Cardiac muscle cell (in vitro differentiated cells and primary cell): ENCODE data around the gene SMIM30. TPM values are rescaled to one million over a fixed set of nuclear protein-coding genes. Genes with fewer than 3 reads are reported as not detected.
"Not testable (repeated sequence)": the region's sequence is repeated elsewhere in the genome, so short reads cannot be mapped to it uniquely, and the experiment has no call there.

ENCODE experiments used
- DNase-seq, 2 donors: peaks; one replicate each; pipeline versions ENCODE4 v3.0.0 to v3.0.0-alpha.2; 2010 to 2017; ENCODE audit warnings: low read depth in 1 of 2, low spot score in 1 of 2
- H3K27ac ChIP-seq: fragments of 200-600 bp; sonication (generic); 2 replicates; pipeline ENCODE4 v1.5.1; 2016
- H3K27me3 ChIP-seq: fragments of 200-600 bp; sonication (generic); 2 replicates; pipeline ENCODE4 v1.6.0; 2016; ENCODE audit warnings: control low read depth
- H3K36me3 ChIP-seq: fragments of 200-600 bp; sonication (generic); 2 replicates; pipeline ENCODE4 v1.5.1; 2016; ENCODE audit warnings: control low read depth
- H3K4me1 ChIP-seq: fragments of 200-600 bp; sonication (generic); 2 replicates; pipeline ENCODE4 v1.8.1; 2017; ENCODE audit warnings: low read depth, mild to moderate bottlenecking, mixed run types
- H3K4me3 ChIP-seq: fragments of 200-600 bp; sonication (generic); 2 replicates; pipeline ENCODE4 v1.5.1; 2016; ENCODE audit warnings: mild to moderate bottlenecking
- H3K9me3 ChIP-seq: fragments of 200-600 bp; sonication (generic); 2 replicates; pipeline ENCODE4 v1.5.1; 2017; ENCODE audit warnings: low read depth, mild to moderate bottlenecking, control low read depth
- polyA plus RNA-seq: library from polyadenylated mRNA; unstranded; fragments of >200 nt; fragmentation: Nextera tagmentation; extraction: Ambion mirVana; gene quantifications from 2 replicates; pipeline ENCODE4 v1.2.1, GENCODE V29; 2016
- total RNA-seq: library from RNA; depleted of rRNA; stranded (reverse); fragments of >200 nt; gene quantifications from 2 replicates; pipeline ENCODE4 v1.2.3, GENCODE V29; 2016
- TF ChIP-seq, protein P1 (sequence below): IDR thresholded peaks from 2 replicates; pipeline ENCODE4 v1.5.1; 2012; ENCODE audit warnings: low read depth, mild to moderate bottlenecking, low read length

The SMIM30 gene
- total and polyA plus RNA-seq, 2 experiments from 2014 or later = 126 to 211 TPM

DNA sequence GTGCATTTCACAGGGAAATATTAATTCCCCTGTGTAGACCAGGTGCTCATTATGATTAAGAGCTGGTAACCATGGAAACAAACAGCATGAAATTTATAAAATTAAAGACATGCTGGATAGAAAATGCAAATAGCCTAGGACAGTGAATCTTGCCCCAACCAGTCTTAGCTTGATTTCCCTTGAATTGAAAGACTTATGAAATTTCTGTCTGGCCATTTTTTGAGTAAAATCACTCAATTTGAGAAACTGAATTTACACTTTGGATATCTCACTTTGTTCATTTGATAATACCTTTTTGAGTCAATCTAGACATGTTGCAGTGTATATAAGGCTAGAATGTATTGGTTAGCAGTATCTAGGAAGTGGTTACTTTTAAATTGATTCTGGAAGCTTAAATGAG, 4.4 kb upstream of the SMIM30 start:
- no peaks in the 10 kb centered on the region for H3K9me3 ChIP-seq
- TF ChIP-seq, protein P1, sequence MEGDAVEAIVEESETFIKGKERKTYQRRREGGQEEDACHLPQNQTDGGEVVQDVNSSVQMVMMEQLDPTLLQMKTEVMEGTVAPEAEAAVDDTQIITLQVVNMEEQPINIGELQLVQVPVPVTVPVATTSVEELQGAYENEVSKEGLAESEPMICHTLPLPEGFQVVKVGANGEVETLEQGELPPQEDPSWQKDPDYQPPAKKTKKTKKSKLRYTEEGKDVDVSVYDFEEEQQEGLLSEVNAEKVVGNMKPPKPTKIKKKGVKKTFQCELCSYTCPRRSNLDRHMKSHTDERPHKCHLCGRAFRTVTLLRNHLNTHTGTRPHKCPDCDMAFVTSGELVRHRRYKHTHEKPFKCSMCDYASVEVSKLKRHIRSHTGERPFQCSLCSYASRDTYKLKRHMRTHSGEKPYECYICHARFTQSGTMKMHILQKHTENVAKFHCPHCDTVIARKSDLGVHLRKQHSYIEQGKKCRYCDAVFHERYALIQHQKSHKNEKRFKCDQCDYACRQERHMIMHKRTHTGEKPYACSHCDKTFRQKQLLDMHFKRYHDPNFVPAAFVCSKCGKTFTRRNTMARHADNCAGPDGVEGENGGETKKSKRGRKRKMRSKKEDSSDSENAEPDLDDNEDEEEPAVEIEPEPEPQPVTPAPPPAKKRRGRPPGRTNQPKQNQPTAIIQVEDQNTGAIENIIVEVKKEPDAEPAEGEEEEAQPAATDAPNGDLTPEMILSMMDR = no peak
- H3K4me1 ChIP-seq = peaks cover 22% of the 10 kb centered on the region

DNA sequence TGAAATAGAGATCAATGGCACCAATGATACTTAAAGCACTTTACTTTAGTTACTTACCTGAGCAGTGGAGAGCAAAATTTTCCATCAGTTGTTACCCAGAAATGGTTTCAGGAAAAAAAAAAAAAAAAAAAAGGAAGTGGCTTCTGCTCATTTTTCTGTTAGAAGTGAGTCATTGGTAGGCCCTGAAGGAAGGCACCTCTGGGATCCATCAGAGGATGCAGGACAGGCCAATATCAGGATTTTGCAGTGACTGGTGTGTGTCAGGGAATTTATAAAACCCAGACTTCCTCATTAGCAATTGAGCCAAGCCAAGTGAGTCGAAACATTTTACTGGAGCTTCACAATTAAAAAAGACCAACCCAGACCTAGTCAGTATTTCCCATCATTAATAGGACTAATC, 2.3 kb upstream of the SMIM30 start:
- TF ChIP-seq, protein P1 = no peak
- Histone ChIP-seq H3K4me1 (peaks cover 22% of the 10 kb centered on the region), H3K36me3 (no peaks in the 10 kb centered on the region), H3K9me3 (no peaks in the 10 kb centered on the region), H3K4me3 (no peak overlapping the region), H3K27ac (no peak overlapping the region), H3K27me3 (no peaks in the 10 kb centered on the region)
- DNase-seq = no peak

More for the DNA sequence above, 4.4 kb upstream of the SMIM30 start:
- Histone ChIP-seq H3K27ac (no peak overlapping the region), H3K36me3 (no peaks in the 10 kb centered on the region), H3K4me3 (no peak overlapping the region), H3K27me3 (no peaks in the 10 kb centered on the region)
- no peak for DNase-seq

DNA sequence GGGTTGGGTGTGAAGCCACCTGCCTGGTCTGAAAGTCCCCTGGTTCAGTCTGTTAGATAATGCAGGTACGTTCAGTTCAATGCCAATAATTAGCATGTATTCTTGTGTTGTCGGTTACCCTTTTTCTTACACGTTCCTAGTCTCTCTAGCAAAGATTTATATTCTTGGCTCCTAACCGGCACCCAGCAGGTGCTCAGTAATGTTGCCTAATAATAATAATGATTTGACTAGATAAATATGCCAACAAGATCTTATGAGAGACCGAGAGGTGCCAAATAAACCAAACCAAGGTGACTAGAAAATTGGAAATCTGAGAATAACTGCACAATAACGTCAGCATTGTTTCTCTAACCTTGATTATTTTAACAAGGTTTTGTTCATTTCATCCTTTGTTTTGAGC, 1.1 kb upstream of the SMIM30 start:
- Histone ChIP-seq H3K27ac (no peak overlapping the region), H3K9me3 (no peaks in the 10 kb centered on the region), H3K27me3 (no peaks in the 10 kb centered on the region), H3K36me3 (peaks cover 4% of the 10 kb centered on the region), H3K4me3 (no peak overlapping the region), H3K4me1 (peaks cover 25% of the 10 kb centered on the region)
- no peak for DNase-seq
- TF ChIP-seq, protein P1 = no peak

DNA sequence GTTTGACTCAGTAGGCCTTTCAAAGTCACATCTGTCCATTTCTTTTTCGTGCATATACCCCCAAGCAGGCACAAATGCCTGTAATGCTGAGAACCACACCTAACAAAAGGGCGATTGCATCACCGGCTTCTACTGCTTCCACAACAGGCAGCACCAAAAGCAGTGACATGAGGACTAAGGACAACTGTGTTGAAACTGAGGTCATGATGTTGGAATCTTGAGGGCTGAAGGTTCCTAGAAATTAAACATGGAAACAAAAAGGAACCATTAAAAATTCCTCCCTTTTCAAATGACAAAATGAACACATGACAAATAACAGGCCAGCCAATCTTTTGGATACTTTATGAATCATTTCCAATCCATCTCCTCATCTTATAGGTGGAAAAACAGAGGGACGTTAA, 980 bp downstream of the SMIM30 start:
- peak overlapping the region; percentile 86 for H3K4me3 ChIP-seq
- H3K27ac ChIP-seq = peak overlapping the region; percentile 8
- not testable (repeated sequence) for H3K36me3 ChIP-seq, H3K27me3 ChIP-seq, H3K9me3 ChIP-seq
- peak in 1 of 2 donors; percentile 8 for DNase-seq
- H3K4me1 ChIP-seq = peaks cover 27% of the 10 kb centered on the region

DNA sequence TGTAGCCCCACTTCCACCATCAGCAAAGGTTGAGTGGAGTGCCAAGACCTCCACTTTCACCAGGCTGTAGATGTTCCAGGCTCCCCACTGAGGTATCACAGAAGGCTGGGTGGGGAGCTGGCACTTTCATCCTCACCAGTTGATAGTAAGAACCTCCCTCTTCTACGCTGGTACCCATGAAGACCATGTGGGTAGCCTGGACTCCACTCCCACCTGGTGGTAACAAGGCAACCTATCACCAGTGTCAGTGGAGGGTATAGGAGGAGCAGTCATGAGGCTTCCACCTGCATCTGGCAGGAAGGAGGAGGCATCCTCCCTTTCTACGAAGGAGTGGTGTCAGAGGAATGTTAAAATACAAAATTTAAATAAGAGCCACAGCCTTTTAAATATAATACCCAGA, 4.4 kb downstream of the SMIM30 start:
- peak in 1 of 2 donors; percentile 6 for DNase-seq
- Histone ChIP-seq H3K36me3 (peaks cover 4% of the 10 kb centered on the region), H3K9me3 (no peaks in the 10 kb centered on the region), H3K4me1 (peaks cover 16% of the 10 kb centered on the region), H3K27me3 (no peaks in the 10 kb centered on the region), H3K4me3 (no peak overlapping the region), H3K27ac (no peak overlapping the region)
- TF ChIP-seq, protein P1 = no peak

DNA sequence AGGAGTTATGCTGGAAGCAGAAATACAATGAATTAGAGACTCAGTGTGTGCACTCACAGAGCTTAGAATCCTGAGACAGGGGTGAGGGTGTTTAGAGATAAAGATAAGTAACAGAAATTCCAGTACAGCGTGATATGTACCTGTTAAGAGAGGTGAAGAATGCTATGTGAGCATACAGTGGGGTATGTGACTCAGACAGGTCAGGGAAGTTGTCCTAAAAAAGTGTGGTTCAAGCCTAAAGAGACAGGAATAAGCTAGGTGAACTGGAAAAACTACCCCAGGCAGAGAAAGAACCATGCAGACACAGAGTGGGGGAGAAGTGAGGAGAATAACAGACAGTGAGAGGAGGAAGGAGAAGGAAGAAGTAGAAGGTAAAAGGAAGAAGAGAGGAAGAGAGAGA, 8.6 kb downstream of the SMIM30 start:
- H3K4me3 ChIP-seq = no peak overlapping the region
- peaks cover 1% of the 10 kb centered on the region for H3K36me3 ChIP-seq
- peaks cover 2% of the 10 kb centered on the region for H3K9me3 ChIP-seq
- no peaks in the 10 kb centered on the region for H3K27me3 ChIP-seq
- TF ChIP-seq, protein P1 = no peak
- DNase-seq = no peak
- H3K4me1 ChIP-seq = peaks cover 4% of the 10 kb centered on the region
- H3K27ac ChIP-seq = no peak overlapping the region
